T-helper 17 cell (primary cell): ENCODE results near the gene SAMD4B. TPM values are rescaled to one million over a fixed set of nuclear protein-coding genes. Genes with fewer than 3 reads are reported as not detected.

Source experiments
- ATAC-seq: fragments of 150-1000 bp; cut with Tn5 transposase; 2 replicates; pipeline ENCODE4 v1.10.0; 2021; ENCODE audit warnings: mild to moderate bottlenecking, moderate library complexity
- DNase-seq, 3 donors: peaks; one replicate each; pipeline versions ENCODE4 v3.0.0 to v3.0.0-alpha.2; 2020 to 2021
- H3K9me3 ChIP-seq: one replicate; pipeline ENCODE4 v1.7.0; 2013; ENCODE audit warnings: low read length, mild to moderate bottlenecking; ENCODE audit not compliant: control insufficient read depth, poor library complexity, severe bottlenecking
- H3K27ac Mint-ChIP-seq: one replicate; pipeline ENCODE4 v1.8.0; 2022; ENCODE audit warnings: mild to moderate bottlenecking, moderate library complexity, mixed read lengths
- H3K27me3 Mint-ChIP-seq: one replicate; pipeline ENCODE4 v1.8.0; 2022; ENCODE audit warnings: mixed read lengths
- H3K36me3 Mint-ChIP-seq: one replicate; pipeline ENCODE4 v1.8.0; 2022; ENCODE audit warnings: low read depth, mixed read lengths
- H3K4me1 Mint-ChIP-seq: one replicate; pipeline ENCODE4 v1.8.0; 2022; ENCODE audit warnings: mild to moderate bottlenecking, mixed read lengths
- H3K4me3 Mint-ChIP-seq: one replicate; pipeline ENCODE4 v1.8.0; 2022; ENCODE audit warnings: mild to moderate bottlenecking, moderate library complexity, mixed read lengths
- total RNA-seq, 4 donors: library from RNA in 2 of 4; stranded (reverse) in 2 of 4; gene quantifications; one replicate each; pipeline ENCODE4 v1.2.3 and lab custom pipeline; 2022 to 2026

SAMD4B gene
- 10 to 100 TPM; 64.2 to 93.2 TPM for total RNA-seq
- total RNA-seq (lab: John Stamatoyannopoulos, UW) = 26.0 to 35.7 reads per million in 2 donors

GRCh38 chr19:39341719-39342604, at the start of gene SAMD4B:
TSS of gene SAMD4B (plus strand) at chr19:39342421. CDS start at chr19:39356894, 14,473 bp downstream.
- peaks cover 8% of the 10 kb centered on the region for H3K36me3 Mint-ChIP-seq
- peak; percentile 90 for ATAC-seq

DNA sequence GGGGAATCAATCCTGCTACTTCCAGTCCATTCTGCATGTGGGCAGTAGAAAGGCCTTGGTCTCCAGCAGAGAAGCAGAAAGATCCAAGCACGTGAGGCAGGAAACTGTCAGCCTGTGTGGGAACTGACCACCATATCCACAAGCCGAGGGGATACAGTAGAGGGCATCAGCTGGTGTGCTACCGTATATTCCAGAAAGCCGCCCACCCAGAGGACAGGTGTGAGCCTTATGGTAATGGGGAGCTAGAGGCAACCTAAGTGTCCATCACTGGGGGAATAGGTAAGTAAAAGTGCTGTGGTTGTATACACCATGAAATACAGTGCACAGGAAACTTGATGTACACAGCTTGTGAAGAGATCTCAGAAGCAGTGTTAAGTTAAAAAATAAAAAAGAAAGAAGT, 48.8 kb upstream of the SAMD4B start:
- no peak for DNase-seq
- no peak for ATAC-seq
- peaks cover 20% of the 10 kb centered on the region for H3K4me1 Mint-ChIP-seq
- H3K27ac Mint-ChIP-seq = no peak overlapping the region
- H3K27me3 Mint-ChIP-seq = peaks cover 20% of the 10 kb centered on the region
- no peaks in the 10 kb centered on the region for H3K36me3 Mint-ChIP-seq
- no peaks in the 10 kb centered on the region for H3K9me3 ChIP-seq
- H3K4me3 Mint-ChIP-seq = no peak overlapping the region

More at GRCh38 chr19:39341719-39342604, at the start of gene SAMD4B:
- peak; percentile 99 to 100 (median 100) for DNase-seq
- H3K27ac Mint-ChIP-seq = peak within 1 kb of the TSS; percentile 98
- H3K4me1 Mint-ChIP-seq = peaks cover 66% of the 10 kb centered on the region
- H3K4me3 Mint-ChIP-seq = peak within 1 kb of the TSS; percentile 99
- H3K9me3 ChIP-seq = no peaks in the 10 kb centered on the region
- no peaks in the 10 kb centered on the region for H3K27me3 Mint-ChIP-seq

GRCh38 chr19:39296055-39296645, 46.1 kb upstream of the SAMD4B start, which contains the start of gene IFNL1:
TSS of gene IFNL1 (plus strand) at chr19:39296407. CDS start at chr19:39296422, 15 bp downstream.
- H3K4me3 Mint-ChIP-seq = no peak within 1 kb of the TSS
- peak within 1 kb of the TSS; percentile 53 for H3K27ac Mint-ChIP-seq
- DNase-seq (no peak), ATAC-seq (no peak)
- peaks cover 24% of the 10 kb centered on the region for H3K4me1 Mint-ChIP-seq
- H3K27me3 Mint-ChIP-seq = peaks cover 11% of the 10 kb centered on the region
- H3K9me3 ChIP-seq = no peaks in the 10 kb centered on the region
- no peaks in the 10 kb centered on the region for H3K36me3 Mint-ChIP-seq

DNA sequence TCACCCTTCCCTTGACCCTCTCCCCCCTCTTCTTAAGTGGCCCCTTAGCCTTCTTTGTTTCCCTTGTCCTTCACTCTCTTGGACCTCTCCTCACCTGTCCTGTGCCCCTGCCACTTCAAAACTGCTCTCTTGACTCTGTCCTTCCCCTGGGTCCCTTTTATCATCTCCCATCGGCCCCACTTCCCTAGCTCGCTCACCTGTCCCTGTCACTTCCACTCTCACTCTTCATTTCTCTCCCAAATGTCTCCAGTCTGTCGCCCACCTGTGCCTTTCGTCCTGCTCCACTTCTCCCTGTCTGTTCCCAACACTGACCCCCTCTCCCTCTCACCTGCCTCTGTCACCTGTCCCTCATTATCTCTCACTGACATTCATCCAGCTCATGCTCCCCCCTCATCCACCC, 45.3 kb upstream of the SAMD4B start:
- Mint-ChIP-seq H3K27me3 (peaks cover 11% of the 10 kb centered on the region), H3K27ac (peak overlapping the region; percentile 53), H3K4me3 (no peak overlapping the region), H3K4me1 (peaks cover 24% of the 10 kb centered on the region), H3K36me3 (no peaks in the 10 kb centered on the region)
- ATAC-seq (no peak), DNase-seq (no peak)
- no peaks in the 10 kb centered on the region for H3K9me3 ChIP-seq

- Mint-ChIP-seq H3K36me3 (no peaks in the 10 kb centered on the region), H3K4me1 (peaks cover 24% of the 10 kb centered on the region), H3K27ac (peak overlapping the region; percentile 61), H3K27me3 (peaks cover 10% of the 10 kb centered on the region), H3K4me3 (peak overlapping the region; percentile 84)
- DNase-seq (peak in 1 of 3 donors; percentile 27), ATAC-seq (peak; percentile 99)
- no peaks in the 10 kb centered on the region for H3K9me3 ChIP-seq
These were observed 44.1 kb upstream of the SAMD4B start for GRCh38 chr19:39297931-39298634.

DNA sequence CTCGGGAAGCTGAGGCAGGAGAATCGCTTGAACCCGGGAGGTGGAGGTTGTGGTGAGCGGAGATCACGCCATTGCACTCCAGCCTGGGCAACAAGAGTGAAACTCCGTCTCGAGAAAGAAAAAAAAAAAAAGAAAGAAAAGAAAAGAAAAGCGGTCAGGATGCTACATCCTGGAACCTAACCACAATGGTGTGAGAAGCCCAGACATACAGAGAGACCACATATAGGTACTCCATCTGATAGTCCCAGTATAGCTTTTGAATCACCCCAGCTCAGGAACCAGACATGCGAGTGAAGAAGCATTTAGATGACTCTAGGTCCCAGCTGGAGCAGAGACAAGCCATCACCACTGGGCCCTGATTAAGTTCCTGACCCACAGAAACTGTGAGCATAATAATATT, 42.8 kb upstream of the SAMD4B start:
- H3K4me3 Mint-ChIP-seq = no peak overlapping the region
- ATAC-seq (no peak), DNase-seq (no peak)
- peaks cover 22% of the 10 kb centered on the region for H3K4me1 Mint-ChIP-seq
- H3K27ac Mint-ChIP-seq = no peak overlapping the region
- H3K27me3 Mint-ChIP-seq = peaks cover under 1% of the 10 kb centered on the region
- no peaks in the 10 kb centered on the region for H3K36me3 Mint-ChIP-seq
- no peaks in the 10 kb centered on the region for H3K9me3 ChIP-seq

DNA sequence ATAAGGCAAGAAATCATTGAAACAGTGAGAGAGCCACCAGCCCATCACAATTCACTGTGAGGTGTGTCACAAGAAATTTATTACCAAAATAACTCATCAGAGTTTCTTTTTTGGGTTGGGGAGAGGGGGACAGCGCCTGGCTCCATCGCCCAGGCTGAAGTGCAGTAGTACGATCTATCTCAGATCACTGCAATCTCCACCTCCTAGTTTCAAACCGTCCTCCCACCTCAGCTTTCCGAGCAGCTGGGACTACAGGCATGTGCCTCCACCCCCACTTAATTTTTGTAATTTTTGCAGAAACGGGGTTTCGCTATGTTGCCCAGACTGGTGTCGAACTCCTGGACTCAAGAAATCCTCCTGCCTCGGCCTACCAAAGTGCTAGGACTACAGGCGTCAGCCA, 42.4 kb upstream of the SAMD4B start:
- no peak for DNase-seq
- Mint-ChIP-seq H3K27ac (no peak overlapping the region), H3K4me3 (no peak overlapping the region), H3K36me3 (no peaks in the 10 kb centered on the region), H3K27me3 (no peaks in the 10 kb centered on the region), H3K4me1 (peaks cover 22% of the 10 kb centered on the region)
- H3K9me3 ChIP-seq = no peaks in the 10 kb centered on the region
- no peak for ATAC-seq

DNA sequence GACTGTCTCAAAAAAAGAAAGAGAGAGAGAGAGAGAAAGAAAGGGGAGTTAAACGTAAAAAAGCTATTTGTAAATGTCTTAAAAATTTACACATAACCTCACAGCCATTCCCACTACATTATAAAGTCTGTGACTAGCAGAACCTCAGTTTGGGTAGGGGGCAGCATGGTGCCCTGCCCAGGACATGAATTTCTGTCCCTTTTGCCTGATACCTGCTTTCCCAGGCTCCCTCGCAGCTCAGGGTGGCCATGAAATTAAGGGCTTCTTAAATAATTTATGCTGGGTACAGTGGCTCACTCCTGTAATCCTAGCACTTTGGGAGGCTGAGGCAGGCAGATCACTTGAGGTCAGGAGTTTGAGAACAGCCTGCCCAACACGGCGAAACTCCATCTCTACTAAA, 41.2 kb upstream of the SAMD4B start:
- no peak for ATAC-seq
- H3K27me3 Mint-ChIP-seq = no peaks in the 10 kb centered on the region
- peaks cover 22% of the 10 kb centered on the region for H3K4me1 Mint-ChIP-seq

GRCh38 chr19:39301562-39301961, 40.7 kb upstream of the SAMD4B start:
- Mint-ChIP-seq H3K27ac (no peak overlapping the region), H3K36me3 (peaks cover 2% of the 10 kb centered on the region), H3K4me1 (peaks cover 19% of the 10 kb centered on the region), H3K27me3 (no peaks in the 10 kb centered on the region), H3K4me3 (no peak overlapping the region)
- DNase-seq (no peak), ATAC-seq (no peak)
- H3K9me3 ChIP-seq = no peaks in the 10 kb centered on the region

More for the DNA sequence above, 41.2 kb upstream of the SAMD4B start:
- no peaks in the 10 kb centered on the region for H3K9me3 ChIP-seq
- Mint-ChIP-seq H3K27ac (no peak overlapping the region), H3K36me3 (no peaks in the 10 kb centered on the region), H3K4me3 (no peak overlapping the region)
- no peak for DNase-seq

DNA sequence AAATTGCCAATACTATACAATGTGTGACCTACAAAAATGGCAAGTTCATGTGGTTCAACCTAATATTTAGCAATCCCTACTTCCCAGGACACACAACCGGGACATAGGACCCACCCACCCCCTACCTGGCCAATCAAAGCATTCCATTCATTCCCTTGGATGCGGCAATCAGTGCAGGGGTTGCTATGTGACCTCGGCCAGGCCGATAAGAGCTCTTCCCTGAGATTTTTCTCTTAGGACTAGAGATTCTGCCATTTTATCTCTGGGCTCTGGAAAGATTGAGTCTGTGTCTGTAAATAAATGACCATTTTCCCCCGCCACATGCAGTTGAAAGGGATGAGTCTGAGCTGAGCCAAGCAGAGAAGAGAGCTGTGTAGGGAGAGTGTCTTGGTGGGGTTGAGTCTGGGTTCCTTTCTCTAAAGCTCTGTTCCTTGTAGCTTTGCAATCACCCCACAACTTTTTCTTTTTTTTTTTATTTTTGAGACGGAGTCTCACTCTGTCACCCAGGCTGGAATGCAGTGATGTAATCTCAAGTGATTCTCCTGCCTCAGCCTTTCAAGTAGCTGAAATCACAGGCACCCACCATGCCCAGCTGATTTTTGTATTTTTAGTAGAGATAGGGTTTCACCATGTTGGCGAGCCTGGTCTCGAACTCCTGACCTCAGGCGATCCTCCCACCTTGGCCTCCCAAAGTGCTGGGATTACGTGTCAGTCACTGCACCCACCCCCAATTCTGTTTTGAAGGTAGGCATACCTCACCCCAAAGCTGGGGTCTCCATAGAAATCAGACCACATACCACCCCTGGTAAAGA, 38.6 kb upstream of the SAMD4B start:
- Mint-ChIP-seq H3K36me3 (peaks cover 5% of the 10 kb centered on the region), H3K27me3 (no peaks in the 10 kb centered on the region)

DNA sequence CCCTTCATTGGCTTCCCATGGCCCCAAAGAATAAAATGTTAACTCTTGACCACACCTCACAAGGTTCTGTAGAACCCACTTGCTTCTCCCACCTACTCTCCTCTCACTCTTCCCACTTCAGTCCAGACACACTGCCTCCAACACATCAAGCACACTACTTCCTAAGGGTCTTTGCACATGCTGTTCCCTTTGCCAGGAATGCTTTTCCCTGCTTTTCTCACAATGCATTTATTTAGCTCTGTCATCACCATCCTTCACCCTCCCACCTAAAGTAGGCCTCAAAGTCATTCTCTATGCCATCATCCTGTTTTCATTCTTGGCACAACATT, 38.1 kb upstream of the SAMD4B start:
- no peaks in the 10 kb centered on the region for H3K9me3 ChIP-seq
- no peak for ATAC-seq
- Mint-ChIP-seq H3K27me3 (no peaks in the 10 kb centered on the region), H3K27ac (peak overlapping the region; percentile 2), H3K36me3 (peaks cover 7% of the 10 kb centered on the region), H3K4me1 (peaks cover 10% of the 10 kb centered on the region), H3K4me3 (no peak overlapping the region)
- DNase-seq = no peak

More for the DNA sequence above, 38.6 kb upstream of the SAMD4B start:
- peaks cover 8% of the 10 kb centered on the region for H3K4me1 Mint-ChIP-seq
- no peak overlapping the region for H3K4me3 Mint-ChIP-seq
- no peak for DNase-seq
- no peaks in the 10 kb centered on the region for H3K9me3 ChIP-seq
- peak overlapping the region; percentile 2 for H3K27ac Mint-ChIP-seq
- ATAC-seq = no peak

DNA sequence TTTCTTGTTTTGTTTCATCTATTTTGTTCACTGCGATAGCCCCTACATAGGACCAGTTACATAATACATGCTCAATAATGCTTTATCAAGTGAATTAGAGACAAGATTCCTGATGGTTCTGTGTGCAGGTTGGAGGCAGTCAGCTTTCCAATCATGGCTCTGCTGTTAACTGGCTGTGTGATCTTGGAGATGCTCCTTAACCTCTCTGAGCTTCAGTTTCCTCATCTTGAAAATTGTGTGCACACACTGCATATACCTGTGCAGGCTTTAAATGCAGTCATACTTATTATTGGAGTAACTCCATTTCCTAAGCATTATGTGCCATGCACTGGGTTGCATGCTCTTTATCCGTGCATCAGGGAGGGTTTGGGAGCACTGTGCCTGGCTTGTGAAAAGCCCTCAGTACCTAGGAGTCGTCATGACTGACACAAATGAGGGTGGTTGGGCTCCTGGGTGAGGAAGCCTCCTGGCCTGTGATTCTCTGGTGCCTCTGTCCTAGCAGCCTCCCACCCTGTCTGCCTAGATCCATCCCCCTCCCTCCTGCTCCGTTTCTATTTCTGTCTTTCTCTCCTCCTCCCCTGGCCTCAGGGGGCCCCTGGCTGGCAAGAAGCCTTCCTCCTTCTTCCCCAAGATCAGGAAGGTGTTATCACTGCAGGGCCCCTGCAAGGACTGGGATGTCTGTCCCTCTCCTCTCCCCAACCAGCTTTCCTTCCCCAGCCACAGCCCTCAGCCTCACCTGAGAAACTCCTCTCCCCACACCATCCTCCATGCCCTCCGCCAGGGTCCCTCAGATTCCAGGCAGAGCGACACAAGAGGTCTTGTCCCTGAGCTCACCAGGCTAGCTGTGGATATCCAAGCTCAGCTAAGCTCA, 37.3 kb upstream of the SAMD4B start:
- Mint-ChIP-seq H3K4me1 (peaks cover 10% of the 10 kb centered on the region), H3K27me3 (no peaks in the 10 kb centered on the region), H3K4me3 (no peak overlapping the region), H3K27ac (peak overlapping the region; percentile 60), H3K36me3 (peaks cover 7% of the 10 kb centered on the region)
- no peak for DNase-seq
- ATAC-seq = no peak
- H3K9me3 ChIP-seq = no peaks in the 10 kb centered on the region
